Esophagus squamous epithelium (tissue), 4 donors: ENCODE results near the gene CDK5RAP2.

Experiments
- POLR2A ChIP-seq, 4 donors: fragments of 450-650 bp; IDR thresholded peaks; one replicate each; pipeline ENCODE4 v1.6.1; 2017; ENCODE audit warnings: antibody characterized with exemption in 4 of 4, mild to moderate bottlenecking in 4 of 4, moderate library complexity in 3 of 4
- TF ChIP-seq, protein P1 (sequence below), 6 experiments: fragments of 450-650 bp in 4 of 6; fragments of 200-600 bp in 2 of 6; sonication (generic) in 2 of 6; IDR thresholded peaks; one replicate each; pipeline ENCODE4 v1.5.1; 2016 to 2019; ENCODE audit warnings: antibody characterized with exemption in 6 of 6, mild to moderate bottlenecking in 4 of 6, moderate library complexity in 4 of 6

GRCh38 chr9:120366644-120367019 lies 213.3 kb downstream of the CDK5RAP2 start:
- TF ChIP-seq POLR2A (IDR thresholded peaks at IDR 0.05), result no peak
- TF ChIP-seq, protein P1, sequence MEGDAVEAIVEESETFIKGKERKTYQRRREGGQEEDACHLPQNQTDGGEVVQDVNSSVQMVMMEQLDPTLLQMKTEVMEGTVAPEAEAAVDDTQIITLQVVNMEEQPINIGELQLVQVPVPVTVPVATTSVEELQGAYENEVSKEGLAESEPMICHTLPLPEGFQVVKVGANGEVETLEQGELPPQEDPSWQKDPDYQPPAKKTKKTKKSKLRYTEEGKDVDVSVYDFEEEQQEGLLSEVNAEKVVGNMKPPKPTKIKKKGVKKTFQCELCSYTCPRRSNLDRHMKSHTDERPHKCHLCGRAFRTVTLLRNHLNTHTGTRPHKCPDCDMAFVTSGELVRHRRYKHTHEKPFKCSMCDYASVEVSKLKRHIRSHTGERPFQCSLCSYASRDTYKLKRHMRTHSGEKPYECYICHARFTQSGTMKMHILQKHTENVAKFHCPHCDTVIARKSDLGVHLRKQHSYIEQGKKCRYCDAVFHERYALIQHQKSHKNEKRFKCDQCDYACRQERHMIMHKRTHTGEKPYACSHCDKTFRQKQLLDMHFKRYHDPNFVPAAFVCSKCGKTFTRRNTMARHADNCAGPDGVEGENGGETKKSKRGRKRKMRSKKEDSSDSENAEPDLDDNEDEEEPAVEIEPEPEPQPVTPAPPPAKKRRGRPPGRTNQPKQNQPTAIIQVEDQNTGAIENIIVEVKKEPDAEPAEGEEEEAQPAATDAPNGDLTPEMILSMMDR (IDR thresholded peaks at IDR 0.05), result no peak
